Bronchial epithelial cell (primary cell): ENCODE results near the gene AFG3L2. TPM values are rescaled to one million over a fixed set of nuclear protein-coding genes. Genes with fewer than 3 reads are reported as not detected.

ENCODE experiments used
- DNase-seq: peaks from one replicate; pipeline ENCODE4 v3.0.0-alpha.2; 2010; ENCODE audit warnings: low read depth
- FAIRE-seq: peaks from 2 replicates; lab custom pipeline; 2011; peaks lifted over from hg19 to GRCh38; lab: Jason Lieb, UNC
- H3K27me3 ChIP-seq: 2 replicates; pipeline ENCODE4 v1.5.1; 2011; ENCODE audit warnings: low read length; ENCODE audit not compliant: control insufficient read depth, insufficient read depth
- H3K36me3 ChIP-seq: 2 replicates; pipeline ENCODE4 v1.5.1; 2011; ENCODE audit warnings: low read length; ENCODE audit not compliant: control insufficient read depth, insufficient read depth
- H3K4me3 ChIP-seq: 2 replicates; pipeline ENCODE4 v1.5.1; 2011; ENCODE audit warnings: mild to moderate bottlenecking, low read depth, low read length, control low read depth
- CTCF ChIP-seq: IDR thresholded peaks from 2 replicates; pipeline ENCODE4 v1.5.1; 2011; ENCODE audit warnings: mild to moderate bottlenecking, moderate library complexity, low read length, control low read depth, inconsistent platforms; ENCODE audit not compliant: insufficient read depth, severe bottlenecking
- total RNA-seq: library from RNA; depleted of rRNA; stranded (reverse); fragments of >200 nt; gene quantifications from 2 replicates; pipeline ENCODE4 v1.2.1, GENCODE V29; 2014

The AFG3L2 gene
- total RNA-seq, 1 donor from 2014 or later, result 67.1 TPM

GRCh38 chr18:12318334-12318697 lies 58.7 kb downstream of the AFG3L2 start:
- TF ChIP-seq CTCF, result no peak
- Histone ChIP-seq H3K36me3 (peaks cover 34% of the 10 kb centered on the region), H3K4me3 (no peak overlapping the region), H3K27me3 (no peaks in the 10 kb centered on the region)
- no peak for FAIRE-seq
- DNase-seq, result no peak

- Histone ChIP-seq H3K4me3 (no peak overlapping the region), H3K36me3 (peaks cover 33% of the 10 kb centered on the region), H3K27me3 (no peaks in the 10 kb centered on the region)
- no peak for TF ChIP-seq CTCF
- no peak for FAIRE-seq
- DNase-seq, result no peak
These were observed 59.2 kb downstream of the AFG3L2 start for GRCh38 chr18:12317664-12318333.

- no peak for FAIRE-seq
These were observed 61.1 kb downstream of the AFG3L2 start for GRCh38 chr18:12315911-12316310.

GRCh38 chr18:12315490-12315889 lies 61.5 kb downstream of the AFG3L2 start:
- TF ChIP-seq CTCF, result no peak
- DNase-seq (no peak), FAIRE-seq (no peak)
- Histone ChIP-seq H3K4me3 (no peak overlapping the region), H3K27me3 (no peaks in the 10 kb centered on the region), H3K36me3 (peaks cover 36% of the 10 kb centered on the region)

More at GRCh38 chr18:12315911-12316310, 61.1 kb downstream of the AFG3L2 start:
- DNase-seq, result no peak
- no peak overlapping the region for H3K4me3 ChIP-seq
- H3K36me3 ChIP-seq, result peaks cover 32% of the 10 kb centered on the region
- TF ChIP-seq CTCF, result no peak
- H3K27me3 ChIP-seq, result no peaks in the 10 kb centered on the region

- no peak for TF ChIP-seq CTCF
- no peaks in the 10 kb centered on the region for H3K27me3 ChIP-seq
- no peak for FAIRE-seq
- H3K4me3 ChIP-seq, result no peak overlapping the region
- no peak for DNase-seq
- peaks cover 36% of the 10 kb centered on the region for H3K36me3 ChIP-seq
These were observed 62.3 kb downstream of the AFG3L2 start for GRCh38 chr18:12314591-12315305.
